Liver (tissue), 3 donors: ENCODE data around the gene KIF21B.

ENCODE experiments used
- EGR1 ChIP-seq, 2 donors: IDR thresholded peaks; 2 replicates each; pipeline ENCODE4 v1.6.1; 2016 to 2018; ENCODE audit warnings: antibody characterized with exemption in 2 of 2, low read depth in 2 of 2
- GABPA ChIP-seq, 2 donors: IDR thresholded peaks in 1 of 2; conservative IDR thresholded peaks in 1 of 2; 2 replicates each; pipeline ENCODE4 v1.6.1; 2016; ENCODE audit warnings: antibody characterized with exemption in 2 of 2, mild to moderate bottlenecking in 1 of 2, moderate library complexity in 1 of 2
- RAD21 ChIP-seq, 2 donors: IDR thresholded peaks; 2 replicates each; pipeline ENCODE4 v1.6.1; 2016; ENCODE audit warnings: antibody characterized with exemption in 2 of 2, mild to moderate bottlenecking in 2 of 2
- TAF1 ChIP-seq: conservative IDR thresholded peaks from 2 replicates; pipeline ENCODE4 v1.6.1; 2016; ENCODE audit warnings: antibody characterized with exemption, mild to moderate bottlenecking
- TF ChIP-seq, protein P1 (sequence below): IDR thresholded peaks from 2 replicates; pipeline ENCODE4 v1.6.1; 2016; ENCODE audit warnings: antibody characterized with exemption
- TF ChIP-seq, protein P2 (sequence below): fragments of 150-350 bp; IDR thresholded peaks from 2 replicates; pipeline ENCODE4 v1.5.1; 2017; ENCODE audit warnings: improper control_type of control experiment, low read depth, low read length; ENCODE audit not compliant: missing input control
- TF ChIP-seq, protein P3 (sequence below): IDR thresholded peaks from 2 replicates; pipeline ENCODE4 v1.6.1; 2016; ENCODE audit warnings: antibody characterized with exemption
- donor health status: healthy.
- donor health status: healthy.

DNA sequence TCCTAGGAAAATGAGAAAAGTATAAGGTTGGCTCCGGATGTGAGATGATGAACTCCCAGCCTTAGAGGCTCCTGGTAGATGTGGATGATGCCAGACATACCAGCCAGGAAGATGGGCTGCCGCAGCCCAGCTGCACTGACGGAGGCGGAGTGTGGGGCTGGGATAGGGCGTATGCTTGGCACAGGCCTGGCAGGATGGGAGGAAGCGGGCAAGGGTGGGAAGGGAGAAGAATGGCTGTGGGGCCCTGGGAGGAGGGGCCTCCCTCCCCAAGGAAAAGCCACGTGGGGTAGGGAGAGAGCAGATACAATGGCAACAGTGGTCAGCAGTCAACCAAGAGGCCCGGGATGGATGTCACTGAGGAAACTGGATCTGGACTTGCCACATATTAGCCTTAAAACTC is 41.3 kb upstream of the KIF21B start:
- TF ChIP-seq EGR1 (IDR thresholded peaks at IDR 0.05; ENCODE audit: low read depth in 2 of 2) (no peak), TAF1 (no peak), RAD21 (IDR thresholded peaks at IDR 0.05) (no peak), GABPA (IDR thresholded peaks at IDR 0.05 in 1 of 2, conservative IDR thresholded peaks at IDR 0.05 in 1 of 2) (no peak)
- TF ChIP-seq, protein P1, sequence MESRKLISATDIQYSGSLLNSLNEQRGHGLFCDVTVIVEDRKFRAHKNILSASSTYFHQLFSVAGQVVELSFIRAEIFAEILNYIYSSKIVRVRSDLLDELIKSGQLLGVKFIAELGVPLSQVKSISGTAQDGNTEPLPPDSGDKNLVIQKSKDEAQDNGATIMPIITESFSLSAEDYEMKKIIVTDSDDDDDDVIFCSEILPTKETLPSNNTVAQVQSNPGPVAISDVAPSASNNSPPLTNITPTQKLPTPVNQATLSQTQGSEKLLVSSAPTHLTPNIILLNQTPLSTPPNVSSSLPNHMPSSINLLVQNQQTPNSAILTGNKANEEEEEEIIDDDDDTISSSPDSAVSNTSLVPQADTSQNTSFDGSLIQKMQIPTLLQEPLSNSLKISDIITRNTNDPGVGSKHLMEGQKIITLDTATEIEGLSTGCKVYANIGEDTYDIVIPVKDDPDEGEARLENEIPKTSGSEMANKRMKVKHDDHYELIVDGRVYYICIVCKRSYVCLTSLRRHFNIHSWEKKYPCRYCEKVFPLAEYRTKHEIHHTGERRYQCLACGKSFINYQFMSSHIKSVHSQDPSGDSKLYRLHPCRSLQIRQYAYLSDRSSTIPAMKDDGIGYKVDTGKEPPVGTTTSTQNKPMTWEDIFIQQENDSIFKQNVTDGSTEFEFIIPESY = no peak
- TF ChIP-seq, protein P2, sequence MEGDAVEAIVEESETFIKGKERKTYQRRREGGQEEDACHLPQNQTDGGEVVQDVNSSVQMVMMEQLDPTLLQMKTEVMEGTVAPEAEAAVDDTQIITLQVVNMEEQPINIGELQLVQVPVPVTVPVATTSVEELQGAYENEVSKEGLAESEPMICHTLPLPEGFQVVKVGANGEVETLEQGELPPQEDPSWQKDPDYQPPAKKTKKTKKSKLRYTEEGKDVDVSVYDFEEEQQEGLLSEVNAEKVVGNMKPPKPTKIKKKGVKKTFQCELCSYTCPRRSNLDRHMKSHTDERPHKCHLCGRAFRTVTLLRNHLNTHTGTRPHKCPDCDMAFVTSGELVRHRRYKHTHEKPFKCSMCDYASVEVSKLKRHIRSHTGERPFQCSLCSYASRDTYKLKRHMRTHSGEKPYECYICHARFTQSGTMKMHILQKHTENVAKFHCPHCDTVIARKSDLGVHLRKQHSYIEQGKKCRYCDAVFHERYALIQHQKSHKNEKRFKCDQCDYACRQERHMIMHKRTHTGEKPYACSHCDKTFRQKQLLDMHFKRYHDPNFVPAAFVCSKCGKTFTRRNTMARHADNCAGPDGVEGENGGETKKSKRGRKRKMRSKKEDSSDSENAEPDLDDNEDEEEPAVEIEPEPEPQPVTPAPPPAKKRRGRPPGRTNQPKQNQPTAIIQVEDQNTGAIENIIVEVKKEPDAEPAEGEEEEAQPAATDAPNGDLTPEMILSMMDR = no peak
- TF ChIP-seq, protein P3, sequence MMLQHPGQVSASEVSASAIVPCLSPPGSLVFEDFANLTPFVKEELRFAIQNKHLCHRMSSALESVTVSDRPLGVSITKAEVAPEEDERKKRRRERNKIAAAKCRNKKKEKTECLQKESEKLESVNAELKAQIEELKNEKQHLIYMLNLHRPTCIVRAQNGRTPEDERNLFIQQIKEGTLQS = no peak
